Measurements from ENCODE around the gene GNB1L.

The GNB1L gene

DNA sequence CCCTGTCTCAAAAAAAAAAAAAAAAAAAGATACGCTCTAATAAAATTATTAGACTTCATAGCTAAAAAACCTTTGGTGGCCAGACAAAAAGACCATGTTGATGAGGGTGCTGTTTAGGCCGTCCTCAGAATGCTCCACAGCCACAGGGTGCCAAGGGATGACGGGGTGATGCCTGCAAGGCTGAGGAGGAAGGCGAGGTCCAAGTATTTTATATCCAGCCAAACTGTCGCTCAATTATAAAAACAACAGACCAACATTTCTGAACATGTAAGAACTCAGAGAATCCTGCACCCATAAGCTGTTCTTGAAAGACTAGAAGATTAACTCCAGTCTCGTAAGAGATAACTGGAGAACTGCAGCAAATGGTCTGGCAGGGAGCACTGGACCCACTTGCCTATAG is 64.8 kb downstream of the GNB1L start:
- Histone ChIP-seq H3K36me3 (ENCODE audit: control insufficient read depth, insufficient read depth, low read length) (no peaks in the 10 kb centered on the region), H3K27ac (ENCODE audit: low read depth, low read length) (no peak overlapping the region), H3K9ac (ENCODE audit: low read length) (no peak overlapping the region), H3K27me3 (ENCODE audit: control insufficient read depth, insufficient read depth, low read length) (no peaks in the 10 kb centered on the region), H3K4me3 (ENCODE audit: low read length) (no peak overlapping the region), H3K4me1 (ENCODE audit: control insufficient read depth, insufficient read depth, low read length) (no peaks in the 10 kb centered on the region)

DNA sequence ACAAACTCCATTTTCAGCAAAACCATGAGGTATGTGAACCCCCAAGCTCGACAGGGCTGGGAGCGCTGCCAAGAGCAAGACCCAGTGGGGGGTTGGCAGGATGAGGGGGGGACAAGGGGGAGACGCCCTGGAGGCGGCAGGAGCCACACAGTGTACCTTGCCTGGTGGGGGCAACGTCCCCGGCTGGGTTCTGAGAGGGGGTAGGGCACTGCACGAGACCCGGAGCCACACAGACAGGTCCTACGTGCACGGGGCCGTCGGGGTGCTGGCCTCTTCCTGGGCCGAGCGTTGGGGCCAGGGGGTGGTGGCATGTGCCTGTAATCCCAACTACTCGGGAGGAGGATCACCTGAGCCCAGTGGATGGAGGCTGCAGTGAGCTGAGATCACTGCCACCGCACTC is 65.3 kb downstream of the GNB1L start:
- Histone ChIP-seq H3K4me1 (ENCODE audit: control insufficient read depth, insufficient read depth, low read length) (no peaks in the 10 kb centered on the region), H3K27ac (ENCODE audit: low read depth, low read length) (no peak overlapping the region), H3K36me3 (ENCODE audit: control insufficient read depth, insufficient read depth, low read length) (no peaks in the 10 kb centered on the region), H3K27me3 (ENCODE audit: control insufficient read depth, insufficient read depth, low read length) (no peaks in the 10 kb centered on the region), H3K9ac (ENCODE audit: low read length) (no peak overlapping the region), H3K4me3 (ENCODE audit: low read length) (no peak overlapping the region)

DNA sequence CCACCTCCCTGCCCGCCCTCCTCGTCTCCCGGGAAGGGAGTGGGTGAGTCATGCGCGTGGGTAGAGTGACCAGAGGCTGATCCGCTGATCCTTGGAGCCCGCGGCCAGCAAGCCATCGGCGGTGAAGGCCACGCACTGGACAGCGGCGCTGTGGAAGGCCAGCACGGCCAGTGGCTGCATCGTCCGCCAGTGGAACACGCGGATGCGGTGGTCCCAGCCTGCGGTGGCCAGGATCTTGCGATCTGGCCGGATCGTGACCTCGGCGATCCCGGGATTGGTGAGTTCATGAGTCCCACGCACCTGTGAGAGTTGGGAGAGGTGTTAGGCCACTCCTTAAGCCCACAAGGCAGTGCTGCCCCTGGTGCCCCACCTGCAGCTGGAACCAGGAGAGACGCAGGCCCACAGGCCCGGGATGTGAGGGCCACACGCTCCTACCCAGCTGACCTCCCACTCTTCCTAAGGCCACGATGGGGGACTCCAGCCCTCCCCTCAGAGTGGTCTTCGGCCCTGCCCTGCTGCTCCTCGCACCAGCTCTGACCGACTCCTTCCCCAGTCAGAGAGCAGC is 65.9 kb downstream of the GNB1L start:
- Histone ChIP-seq H3K4me1 (ENCODE audit: control insufficient read depth, insufficient read depth, low read length) (no peaks in the 10 kb centered on the region), H3K4me3 (ENCODE audit: low read length) (no peak overlapping the region), H3K27ac (ENCODE audit: low read depth, low read length) (no peak overlapping the region), H3K9ac (ENCODE audit: low read length) (no peak overlapping the region), H3K27me3 (ENCODE audit: control insufficient read depth, insufficient read depth, low read length) (no peaks in the 10 kb centered on the region), H3K36me3 (ENCODE audit: control insufficient read depth, insufficient read depth, low read length) (no peaks in the 10 kb centered on the region)

DNA sequence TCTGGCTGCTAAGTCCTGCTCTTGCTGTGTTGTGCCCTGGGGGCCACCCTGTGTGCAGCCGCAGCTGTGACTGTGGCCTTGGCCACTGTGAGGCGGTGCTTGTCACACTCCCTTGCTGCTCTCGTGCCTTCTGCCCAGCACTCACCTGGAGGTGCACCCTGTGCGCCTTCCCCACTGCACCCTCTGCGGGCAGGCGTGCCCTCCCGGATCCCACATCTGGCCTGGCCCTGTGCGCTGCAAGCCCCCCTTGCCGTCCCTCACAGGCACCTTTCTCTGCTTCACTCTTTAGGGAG is 66.9 kb downstream of the GNB1L start:
- H3K4me1 ChIP-seq (ENCODE audit: control insufficient read depth, insufficient read depth, low read length) = no peaks in the 10 kb centered on the region
- H3K36me3 ChIP-seq (ENCODE audit: control insufficient read depth, insufficient read depth, low read length) = no peaks in the 10 kb centered on the region
- no peak overlapping the region for H3K4me3 ChIP-seq (ENCODE audit: low read length)
- peaks cover 3% of the 10 kb centered on the region for H3K27me3 ChIP-seq (ENCODE audit: control insufficient read depth, insufficient read depth, low read length)
- H3K9ac ChIP-seq (ENCODE audit: low read length) = no peak overlapping the region
- no peak overlapping the region for H3K27ac ChIP-seq (ENCODE audit: low read depth, low read length)

DNA sequence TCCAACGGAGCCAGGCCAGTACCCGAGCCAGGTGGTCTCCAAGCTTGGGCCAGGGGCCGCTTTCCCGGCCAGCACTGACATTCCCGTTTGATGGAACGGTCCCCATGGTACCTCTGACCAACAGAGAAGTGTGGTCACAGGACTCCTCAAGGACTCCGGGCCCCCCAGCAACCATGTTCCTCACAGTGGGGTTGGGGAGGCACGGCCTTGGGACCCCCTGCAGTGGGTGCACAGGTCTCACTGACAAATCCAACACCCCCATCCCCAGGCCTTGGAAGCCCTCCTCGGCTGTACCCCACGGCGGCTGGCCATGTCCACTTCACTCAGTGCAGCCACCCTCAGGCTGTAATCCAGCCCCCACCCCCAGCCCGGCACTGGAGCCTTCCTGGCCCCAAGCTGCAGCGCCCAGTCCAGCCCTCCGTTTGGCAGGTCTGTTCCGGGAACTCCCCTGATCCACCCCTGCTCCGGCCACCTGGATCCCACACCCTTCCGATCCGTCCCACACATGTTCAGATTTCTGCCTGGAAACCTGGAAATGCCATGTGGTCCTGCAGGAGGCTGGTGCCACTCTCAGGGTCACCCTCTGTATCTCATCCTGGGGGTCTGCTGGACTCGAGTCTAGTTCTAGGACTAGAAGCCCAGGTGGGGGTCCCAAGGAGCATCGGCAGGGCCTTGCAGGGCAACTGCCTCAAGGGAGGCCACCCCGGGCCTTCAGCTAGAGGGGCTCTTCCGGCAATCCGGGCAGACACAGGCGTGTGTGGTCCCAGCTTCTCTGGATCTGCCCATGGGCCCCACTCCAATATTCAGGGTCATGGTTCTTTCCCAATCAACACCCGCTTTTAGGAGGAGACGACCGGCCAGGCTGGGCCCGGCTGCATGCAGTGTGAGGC is 67.5 kb downstream of the GNB1L start:
- Histone ChIP-seq H3K27me3 (ENCODE audit: control insufficient read depth, insufficient read depth, low read length) (peaks cover 3% of the 10 kb centered on the region), H3K9ac (ENCODE audit: low read length) (no peak overlapping the region), H3K4me1 (ENCODE audit: control insufficient read depth, insufficient read depth, low read length) (no peaks in the 10 kb centered on the region), H3K27ac (ENCODE audit: low read depth, low read length) (no peak overlapping the region), H3K4me3 (ENCODE audit: low read length) (no peak overlapping the region), H3K36me3 (ENCODE audit: control insufficient read depth, insufficient read depth, low read length) (no peaks in the 10 kb centered on the region)

DNA sequence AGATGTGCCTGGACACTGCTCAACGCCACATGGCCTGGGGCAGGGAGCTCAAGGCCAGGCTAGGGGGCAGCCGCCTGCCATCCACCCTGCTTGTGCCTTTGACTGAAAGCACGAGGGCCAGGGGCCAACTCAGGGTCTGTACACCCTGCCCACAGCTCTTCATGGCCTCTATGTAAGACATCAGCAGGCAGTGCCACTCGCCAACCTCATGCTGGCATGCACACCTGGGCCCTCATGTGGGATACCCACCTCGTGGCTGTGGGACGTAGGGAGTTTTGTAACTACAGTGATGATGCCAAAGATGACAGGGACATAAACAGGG is 68.4 kb downstream of the GNB1L start:
- Histone ChIP-seq H3K9ac (ENCODE audit: low read length) (no peak overlapping the region), H3K36me3 (ENCODE audit: control insufficient read depth, insufficient read depth, low read length) (no peaks in the 10 kb centered on the region), H3K4me3 (ENCODE audit: low read length) (no peak overlapping the region), H3K4me1 (ENCODE audit: control insufficient read depth, insufficient read depth, low read length) (no peaks in the 10 kb centered on the region), H3K27me3 (ENCODE audit: control insufficient read depth, insufficient read depth, low read length) (peaks cover 3% of the 10 kb centered on the region), H3K27ac (ENCODE audit: low read depth, low read length) (no peak overlapping the region)

DNA sequence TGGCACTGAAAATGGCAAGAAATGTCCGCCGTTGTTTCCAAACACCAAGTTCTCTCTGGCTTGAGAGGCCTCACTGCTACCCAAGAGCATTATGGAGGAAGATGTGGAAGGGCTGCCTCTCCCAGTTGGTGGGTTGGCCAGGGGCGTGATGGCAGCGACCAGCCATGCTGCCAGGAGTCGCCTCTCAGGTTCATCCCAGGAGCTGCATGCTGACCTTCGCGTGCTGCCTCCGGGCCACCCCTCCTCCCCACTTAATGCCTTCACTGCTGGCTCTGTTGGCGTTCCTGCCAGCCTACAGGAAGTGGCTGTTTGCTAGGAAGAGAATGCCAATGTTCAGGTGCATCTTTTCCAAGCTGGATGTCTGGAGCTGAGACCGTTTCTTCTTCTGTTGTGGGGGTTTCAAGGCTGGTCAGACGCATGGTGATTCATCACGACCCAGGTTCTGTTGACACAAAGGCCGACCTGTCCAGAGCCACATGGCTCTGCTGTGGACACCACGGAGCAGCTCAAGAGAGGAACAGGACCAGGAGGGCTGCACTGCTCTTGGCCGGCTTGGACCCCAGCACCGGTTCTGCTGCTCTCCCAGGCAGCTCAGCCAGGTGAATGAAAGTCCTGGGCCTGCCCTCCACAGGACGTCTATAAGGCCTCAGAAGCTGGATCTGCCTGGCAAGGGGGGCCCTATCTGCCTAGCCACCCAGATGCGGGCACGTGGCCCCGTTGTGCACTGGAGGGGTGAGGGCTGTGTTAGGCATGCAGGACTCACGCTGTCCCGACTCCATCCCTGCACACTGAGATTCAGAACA is 69.0 kb downstream of the GNB1L start:
- no peaks in the 10 kb centered on the region for H3K36me3 ChIP-seq (ENCODE audit: control insufficient read depth, insufficient read depth, low read length)
- no peaks in the 10 kb centered on the region for H3K4me1 ChIP-seq (ENCODE audit: control insufficient read depth, insufficient read depth, low read length)
- no peak overlapping the region for H3K27ac ChIP-seq (ENCODE audit: low read depth, low read length)
- no peak overlapping the region for H3K4me3 ChIP-seq (ENCODE audit: low read length)
- peaks cover 3% of the 10 kb centered on the region for H3K27me3 ChIP-seq (ENCODE audit: control insufficient read depth, insufficient read depth, low read length)
- no peak overlapping the region for H3K9ac ChIP-seq (ENCODE audit: low read length)

DNA sequence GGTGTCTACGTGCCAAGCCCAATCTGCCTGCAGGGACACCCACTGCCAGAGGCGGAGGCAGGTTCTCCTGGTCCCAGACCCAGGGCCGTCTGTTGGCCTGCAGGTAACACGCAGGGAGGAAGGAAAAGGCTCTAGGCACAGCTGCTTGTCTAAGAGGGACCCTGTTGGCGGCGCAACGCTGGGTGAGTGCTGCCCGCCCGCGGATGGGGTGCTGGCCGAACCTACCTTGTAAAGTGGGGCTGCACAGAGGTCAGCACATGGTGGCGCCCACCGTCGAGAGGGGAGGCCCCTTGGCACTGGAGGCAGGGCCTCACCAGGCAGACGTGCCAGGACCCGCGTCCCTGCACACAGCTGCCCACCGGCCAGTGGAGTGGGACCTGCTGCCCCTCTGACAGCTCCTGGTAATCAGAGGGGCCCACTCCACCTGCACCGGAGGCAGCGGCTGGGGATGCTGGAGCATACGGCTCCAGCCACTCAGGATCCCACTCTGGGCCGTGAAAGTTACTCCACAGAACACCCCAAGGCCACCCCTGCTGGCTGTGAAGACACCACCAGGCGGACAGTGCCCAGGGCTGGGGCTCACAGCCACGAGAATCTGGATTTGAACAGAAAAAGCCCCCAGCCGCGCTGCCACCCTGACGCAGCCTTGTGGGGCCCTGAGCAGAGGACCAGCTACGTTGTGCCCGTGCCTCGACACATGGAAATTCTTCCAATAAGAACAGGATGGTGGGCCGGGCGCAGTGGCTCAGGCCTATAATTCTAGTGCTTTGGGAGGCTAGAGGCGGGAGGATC is 70.1 kb downstream of the GNB1L start:
- Histone ChIP-seq H3K27ac (ENCODE audit: low read depth, low read length) (no peak overlapping the region), H3K4me1 (ENCODE audit: control insufficient read depth, insufficient read depth, low read length) (no peaks in the 10 kb centered on the region), H3K36me3 (ENCODE audit: control insufficient read depth, insufficient read depth, low read length) (no peaks in the 10 kb centered on the region), H3K27me3 (ENCODE audit: control insufficient read depth, insufficient read depth, low read length) (peaks cover 3% of the 10 kb centered on the region), H3K4me3 (ENCODE audit: low read length) (no peak overlapping the region), H3K9ac (ENCODE audit: low read length) (no peak overlapping the region)

DNA sequence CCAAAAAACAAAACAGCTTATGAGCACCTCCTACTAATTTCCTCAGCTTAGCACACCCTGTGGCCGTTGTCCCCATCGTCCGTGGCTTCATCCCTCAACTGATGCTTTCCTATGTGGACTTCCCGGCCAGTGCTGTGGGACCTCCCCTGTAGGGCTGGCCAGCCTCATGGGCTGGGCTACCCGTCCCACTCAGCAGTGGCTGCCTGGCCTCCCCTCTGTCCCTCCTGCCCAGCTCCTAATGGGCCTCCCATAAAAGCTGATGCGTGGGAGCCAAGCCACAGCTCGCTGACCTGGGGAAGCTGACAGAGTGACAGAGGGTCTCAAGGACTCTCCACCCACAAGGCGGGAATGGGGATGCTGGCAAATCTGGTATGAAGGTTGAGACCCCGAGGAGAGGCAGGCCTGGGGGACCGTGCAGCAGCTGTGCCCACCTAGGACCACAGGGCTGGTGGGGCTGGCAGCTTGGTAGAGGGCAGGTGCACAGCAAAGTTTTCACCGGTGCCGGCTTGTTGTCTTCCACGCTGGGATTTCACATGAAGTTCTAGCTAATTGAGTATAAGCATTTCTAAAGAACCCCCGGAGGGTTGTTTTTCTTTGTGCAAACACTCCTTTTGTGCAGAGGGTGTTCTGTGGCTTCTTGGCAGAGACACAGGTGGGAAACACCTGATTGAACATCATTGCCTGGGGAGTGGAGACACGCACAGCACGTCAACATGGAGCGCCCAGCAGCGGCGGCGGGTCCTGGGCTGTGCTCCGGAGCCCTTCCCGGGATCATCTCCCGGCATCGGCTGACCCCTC is 70.9 kb downstream of the GNB1L start:
- H3K9ac ChIP-seq (ENCODE audit: low read length) = no peak overlapping the region
- no peaks in the 10 kb centered on the region for H3K36me3 ChIP-seq (ENCODE audit: control insufficient read depth, insufficient read depth, low read length)
- no peak overlapping the region for H3K27ac ChIP-seq (ENCODE audit: low read depth, low read length)
- no peak overlapping the region for H3K4me3 ChIP-seq (ENCODE audit: low read length)
- H3K27me3 ChIP-seq (ENCODE audit: control insufficient read depth, insufficient read depth, low read length) = peaks cover 3% of the 10 kb centered on the region
- no peaks in the 10 kb centered on the region for H3K4me1 ChIP-seq (ENCODE audit: control insufficient read depth, insufficient read depth, low read length)

DNA sequence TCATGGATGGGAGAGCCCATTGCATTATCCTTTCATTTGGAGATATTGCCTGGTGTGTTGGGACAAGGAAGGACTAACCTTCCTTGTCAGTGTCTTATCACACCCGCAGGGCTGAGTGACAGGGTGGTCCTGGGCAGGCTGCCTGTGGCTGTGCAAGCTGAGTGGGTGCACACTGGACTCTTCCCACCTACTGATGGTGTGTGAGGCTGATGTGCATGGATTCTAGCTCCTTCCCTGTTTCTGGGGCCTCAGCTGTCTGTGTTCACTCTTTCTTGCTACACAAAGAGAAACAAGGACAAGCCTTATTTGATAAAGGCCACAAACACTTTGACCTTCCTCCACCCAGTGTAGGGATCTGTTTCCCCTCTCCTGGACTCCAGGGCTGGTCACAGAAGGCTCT is 72.1 kb downstream of the GNB1L start:
- no peak overlapping the region for H3K27ac ChIP-seq (ENCODE audit: low read depth, low read length)
- H3K4me1 ChIP-seq (ENCODE audit: control insufficient read depth, insufficient read depth, low read length) = no peaks in the 10 kb centered on the region
- peaks cover 3% of the 10 kb centered on the region for H3K27me3 ChIP-seq (ENCODE audit: control insufficient read depth, insufficient read depth, low read length)

DNA sequence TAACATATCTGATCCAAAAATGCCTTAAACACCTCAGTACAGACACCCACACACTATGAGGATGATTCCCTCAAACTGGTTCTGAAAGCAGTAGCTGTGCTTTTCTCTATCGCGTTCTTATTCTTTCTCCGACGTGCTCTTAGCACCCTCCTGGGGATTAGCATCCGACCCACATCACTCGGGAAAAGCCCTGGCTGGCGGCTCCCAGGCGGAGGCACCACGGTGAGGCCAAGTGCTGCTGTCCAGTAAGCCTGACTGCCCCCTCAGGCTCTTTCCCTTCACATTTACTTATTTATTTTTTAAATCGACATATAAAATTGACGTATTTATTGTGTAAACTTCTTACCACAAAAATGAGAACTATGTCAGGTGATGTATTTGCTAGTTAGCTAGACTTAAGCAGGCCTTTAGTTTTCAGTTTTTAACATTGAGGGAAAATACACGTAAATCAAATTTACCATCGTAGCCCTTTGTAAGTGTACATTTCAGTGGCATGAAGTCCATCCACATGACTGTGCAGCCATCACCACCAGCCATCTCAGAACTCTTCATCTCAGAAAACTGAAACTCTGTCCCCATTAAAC is 74.9 kb downstream of the GNB1L start:
- Histone ChIP-seq H3K9ac (ENCODE audit: low read length) (no peak overlapping the region), H3K27me3 (ENCODE audit: control insufficient read depth, insufficient read depth, low read length) (peaks cover 7% of the 10 kb centered on the region), H3K4me1 (ENCODE audit: control insufficient read depth, insufficient read depth, low read length) (no peaks in the 10 kb centered on the region), H3K36me3 (ENCODE audit: control insufficient read depth, insufficient read depth, low read length) (no peaks in the 10 kb centered on the region), H3K27ac (ENCODE audit: low read depth, low read length) (no peak overlapping the region), H3K4me3 (ENCODE audit: low read length) (no peak overlapping the region)

More for the DNA sequence above, 72.1 kb downstream of the GNB1L start:
- no peak overlapping the region for H3K9ac ChIP-seq (ENCODE audit: low read length)
- H3K4me3 ChIP-seq (ENCODE audit: low read length) = no peak overlapping the region
- H3K36me3 ChIP-seq (ENCODE audit: control insufficient read depth, insufficient read depth, low read length) = no peaks in the 10 kb centered on the region
